ENCODE measurements around the gene F2RL2.
A peak's percentile ranks its signal among the peaks of the same experiment; 100 is the strongest.

F2RL2 gene, protein sequence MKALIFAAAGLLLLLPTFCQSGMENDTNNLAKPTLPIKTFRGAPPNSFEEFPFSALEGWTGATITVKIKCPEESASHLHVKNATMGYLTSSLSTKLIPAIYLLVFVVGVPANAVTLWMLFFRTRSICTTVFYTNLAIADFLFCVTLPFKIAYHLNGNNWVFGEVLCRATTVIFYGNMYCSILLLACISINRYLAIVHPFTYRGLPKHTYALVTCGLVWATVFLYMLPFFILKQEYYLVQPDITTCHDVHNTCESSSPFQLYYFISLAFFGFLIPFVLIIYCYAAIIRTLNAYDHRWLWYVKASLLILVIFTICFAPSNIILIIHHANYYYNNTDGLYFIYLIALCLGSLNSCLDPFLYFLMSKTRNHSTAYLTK

DNA sequence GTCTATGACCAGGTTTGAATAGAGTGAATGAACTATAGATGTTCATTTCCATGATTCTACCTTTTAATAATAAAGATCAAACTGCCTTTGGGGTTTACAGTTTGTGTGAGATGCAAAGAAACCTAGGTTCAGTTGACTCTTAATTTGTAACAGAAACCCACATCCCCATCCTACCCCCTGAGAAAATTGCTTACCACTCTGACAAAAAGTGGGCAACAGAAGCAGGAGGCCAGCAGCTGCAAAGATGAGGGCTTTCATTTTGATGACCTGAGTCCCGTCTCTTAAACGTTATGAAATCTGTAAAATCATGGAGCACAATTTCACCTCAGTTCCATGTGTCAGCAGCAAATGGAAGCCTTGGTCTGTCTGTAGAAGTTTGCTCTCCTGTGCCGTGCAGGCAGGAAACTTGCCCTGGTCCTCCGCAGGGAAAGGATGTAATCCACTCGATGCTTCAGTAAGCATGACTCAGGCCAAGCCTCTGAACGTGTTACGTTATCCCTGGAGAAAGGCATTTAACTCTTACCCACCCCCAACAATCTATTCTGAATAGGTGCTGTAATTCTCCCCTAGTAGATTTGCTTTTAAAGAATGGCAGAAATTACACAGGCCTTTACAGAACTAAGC lies at the start of gene F2RL2:
TSS of gene F2RL2 (minus strand) at position 431 of the 624 bp plus-strand sequence. CDS start at position 258, 173 bp downstream.
- DNase-seq, result no peak
- intact Hi-C loops (cut with DNase I), result no loop called here

DNA sequence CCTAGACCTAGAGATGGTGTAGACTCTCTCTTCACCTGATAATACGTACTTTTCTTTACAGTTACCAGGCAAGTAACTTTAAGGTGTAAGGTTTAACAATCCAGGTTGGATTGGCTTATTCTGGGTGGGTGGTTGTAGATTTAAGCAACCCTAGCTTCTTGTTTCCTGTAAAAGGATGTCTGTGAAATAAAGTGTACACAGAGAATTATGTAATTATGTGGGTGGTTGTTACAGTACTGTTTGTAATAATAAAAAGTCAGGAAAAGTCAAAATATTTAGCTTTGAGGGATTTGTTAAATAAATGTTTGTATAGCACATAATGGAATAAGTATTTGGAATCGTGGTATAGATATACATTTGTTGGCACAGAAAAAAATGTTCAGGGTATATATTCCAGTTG lies 49.0 kb upstream of the F2RL2 start:
- no peak for DNase-seq
- intact Hi-C loops (cut with DNase I), result no loop called here

DNA sequence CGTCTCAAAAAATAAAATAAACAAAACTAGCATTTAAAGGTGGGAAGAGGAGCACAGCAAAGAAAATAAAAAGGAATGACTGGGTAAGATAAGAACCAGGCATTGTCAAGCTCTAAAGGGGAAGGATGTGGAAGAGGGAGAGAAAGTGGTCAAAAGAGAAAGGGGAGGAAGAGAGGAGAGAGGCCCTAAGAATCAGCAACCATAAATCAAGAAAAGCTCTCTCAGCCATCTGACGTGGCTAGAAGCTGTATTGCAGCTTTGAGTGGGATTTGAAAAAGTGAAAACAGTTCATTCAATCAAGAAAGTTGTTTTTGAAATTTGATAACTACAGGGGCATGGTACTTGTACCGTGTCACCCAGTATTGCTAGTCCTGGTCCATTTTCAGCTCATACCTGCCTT lies 47.3 kb upstream of the F2RL2 start:
- no peak for DNase-seq

DNA sequence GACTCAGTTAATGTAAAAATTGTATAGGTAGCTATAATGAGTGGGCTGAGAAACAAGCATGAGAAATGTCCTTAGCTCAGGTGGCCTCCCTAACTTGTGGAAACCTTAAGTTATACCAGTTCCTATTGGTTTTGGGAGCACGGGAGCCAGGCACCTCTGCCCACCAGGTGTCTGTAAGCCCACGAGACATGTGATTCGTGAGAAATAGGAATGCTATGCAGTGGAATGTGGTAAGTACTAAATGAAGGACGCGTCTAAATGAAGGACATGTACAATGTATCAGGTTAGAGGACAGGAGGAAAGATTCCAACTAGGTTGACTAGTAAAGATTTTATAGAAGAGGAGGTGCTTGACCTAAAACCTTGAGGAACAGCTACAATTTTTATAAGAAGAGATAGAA lies 46.0 kb upstream of the F2RL2 start:
- DNase-seq, result no peak
- intact Hi-C loops (cut with DNase I), result no loop called here

More for the DNA sequence above, 47.3 kb upstream of the F2RL2 start:
- intact Hi-C loops (cut with DNase I), result no loop called here

DNA sequence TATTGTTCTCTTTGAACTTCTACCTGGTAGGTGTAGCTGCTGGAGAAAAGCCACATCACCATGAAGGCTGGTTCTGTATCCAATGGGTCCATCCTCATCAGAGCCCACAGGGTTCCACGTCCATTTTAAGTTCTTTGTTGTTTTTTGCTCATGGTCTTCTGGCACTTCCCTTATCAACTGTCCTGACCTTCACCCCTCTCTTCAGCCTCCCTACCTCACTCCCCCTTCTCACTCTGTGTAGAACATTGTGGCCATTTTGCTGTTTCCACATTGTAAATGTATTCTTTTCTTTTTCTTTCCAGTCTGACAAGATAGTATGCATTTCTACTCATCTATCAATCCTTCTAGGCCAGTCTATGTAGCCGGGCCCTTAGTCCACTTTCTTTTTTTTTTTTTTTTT lies 44.3 kb upstream of the F2RL2 start:
- no peak for DNase-seq
- intact Hi-C loops (cut with DNase I), result no loop called here

DNA sequence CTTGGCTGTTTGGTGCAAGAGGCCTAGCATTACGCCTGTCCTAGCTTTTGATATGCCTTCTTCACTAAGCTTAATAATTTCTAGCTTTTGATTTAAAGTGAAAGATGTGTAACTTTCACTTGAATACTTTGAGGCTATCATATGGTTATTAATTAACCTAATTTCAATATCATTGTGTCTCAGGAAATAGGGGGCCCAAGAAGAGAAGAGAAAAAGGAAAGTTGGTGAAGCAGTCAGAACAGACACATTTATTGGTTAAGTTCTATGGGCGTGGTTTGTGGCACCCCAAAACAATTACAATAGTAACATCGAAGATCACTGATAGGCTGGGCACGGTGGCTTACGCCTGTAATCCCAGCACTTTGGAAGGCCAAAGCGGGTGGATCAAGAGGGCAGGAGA lies 40.9 kb upstream of the F2RL2 start:
- intact Hi-C loops (cut with DNase I), result no loop called here
- DNase-seq, result no peak

DNA sequence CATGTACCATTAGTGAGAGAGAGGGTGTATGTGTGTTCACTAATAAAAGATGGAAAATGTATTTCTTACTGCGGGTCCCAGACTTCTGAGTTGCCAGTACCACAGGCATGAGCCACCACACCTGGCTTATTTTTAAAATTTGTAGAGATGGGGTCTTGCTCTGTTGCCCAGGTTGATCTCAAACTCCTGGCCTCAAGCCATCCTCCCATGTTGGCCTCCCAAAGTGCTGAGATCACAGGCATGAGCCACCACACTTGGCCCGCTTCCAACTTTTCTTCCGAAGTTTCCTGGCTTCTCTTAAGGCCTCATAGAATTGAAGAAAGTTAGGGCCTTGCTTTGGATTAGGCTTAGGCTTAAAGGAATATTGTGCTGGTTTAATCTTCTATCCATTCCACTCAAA lies 40.4 kb upstream of the F2RL2 start:
- no peak for DNase-seq
- intact Hi-C loops (cut with DNase I), result no loop called here

DNA sequence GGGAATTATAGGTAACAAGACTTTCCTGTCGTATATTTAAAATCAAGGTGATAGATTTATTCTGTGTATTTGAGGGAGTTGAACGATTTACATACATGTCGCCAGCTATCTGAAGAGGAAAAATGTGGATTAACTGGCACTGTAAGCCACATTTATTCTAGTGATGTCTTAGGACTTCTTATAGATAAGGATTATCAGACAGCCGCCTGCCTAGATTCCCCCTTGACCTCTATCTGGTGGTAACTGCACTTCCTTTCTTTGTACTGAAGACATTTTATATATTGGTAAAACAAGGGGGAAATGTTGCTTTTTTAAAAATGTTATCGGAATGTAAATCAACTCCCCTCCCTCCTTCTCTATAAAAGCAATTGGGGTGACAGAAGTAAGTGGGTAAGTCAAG lies 39.3 kb upstream of the F2RL2 start:
- intact Hi-C loops (cut with DNase I), result no loop called here
- no peak for DNase-seq

DNA sequence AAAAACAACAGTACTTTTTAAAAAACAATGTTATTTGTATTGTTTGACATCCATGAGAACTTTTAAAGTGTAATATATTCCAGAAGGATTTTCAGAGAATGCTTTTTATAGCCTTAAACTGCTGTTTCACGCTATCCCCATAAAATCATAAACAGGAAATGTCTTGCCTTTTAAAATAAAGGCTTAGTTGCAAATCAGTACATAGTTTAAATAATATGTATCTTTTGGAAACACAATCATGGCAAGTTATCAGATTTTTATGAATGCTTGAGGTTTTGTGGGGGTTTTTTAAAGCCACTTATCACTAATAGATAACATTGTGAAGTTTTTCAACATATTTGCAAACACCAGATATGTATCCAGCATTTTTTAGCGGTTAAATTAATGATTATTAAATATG lies 37.2 kb upstream of the F2RL2 start:
- intact Hi-C loops (cut with DNase I), result no loop called here
- no peak for DNase-seq

DNA sequence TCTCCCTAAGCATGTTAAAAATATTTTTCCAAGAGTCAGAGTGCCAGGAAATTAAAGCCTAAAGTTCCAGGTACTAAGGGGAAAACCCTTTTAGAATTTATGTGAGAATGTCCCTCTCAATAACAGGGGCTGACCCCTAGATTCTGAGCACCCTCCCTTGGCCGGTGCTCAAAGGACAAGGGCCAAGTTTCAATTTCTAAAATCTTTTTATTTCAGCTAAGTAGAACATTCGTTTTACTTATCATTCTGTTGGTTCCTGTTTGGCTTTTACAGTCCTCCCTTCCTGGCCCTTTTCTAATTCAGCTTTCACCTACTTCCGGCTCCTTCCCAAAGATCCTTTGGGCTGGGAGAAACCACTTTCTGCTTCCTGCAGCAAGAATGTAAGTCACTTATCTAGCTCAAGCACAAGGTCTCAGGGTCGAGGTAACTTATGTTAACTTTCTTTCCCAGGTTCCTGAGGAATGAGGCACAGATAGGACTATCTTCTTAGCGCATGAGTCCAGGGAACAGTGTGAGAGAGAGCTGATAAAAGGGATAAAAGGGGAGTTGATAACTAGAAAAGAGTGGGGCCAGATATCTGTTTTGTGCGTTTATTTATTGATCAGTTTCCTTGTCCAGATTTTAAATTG lies 34.6 kb upstream of the F2RL2 start:
- intact Hi-C loops (cut with DNase I), result no loop called here
- DNase-seq, result no peak

DNA sequence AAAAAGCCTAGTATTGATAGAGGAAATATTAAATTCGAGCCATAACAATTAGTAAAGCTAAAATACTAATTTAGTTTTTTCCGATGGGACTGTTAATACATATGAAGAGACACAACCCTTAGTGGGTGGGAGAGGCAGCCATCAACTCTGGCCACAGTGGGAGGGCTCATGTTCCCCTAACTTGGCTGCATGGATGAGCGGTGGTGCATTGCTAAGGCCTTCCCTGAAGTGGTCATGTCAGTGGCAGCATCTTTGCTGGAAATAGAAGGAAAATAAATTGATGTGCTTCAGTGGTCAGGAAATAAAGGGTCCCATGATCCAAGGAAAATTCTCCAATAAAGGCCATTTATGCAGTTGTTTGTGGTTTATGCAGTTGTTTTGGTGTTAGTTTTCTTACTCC lies 33.9 kb upstream of the F2RL2 start:
- intact Hi-C loops (cut with DNase I), result no loop called here
- DNase-seq, result no peak

DNA sequence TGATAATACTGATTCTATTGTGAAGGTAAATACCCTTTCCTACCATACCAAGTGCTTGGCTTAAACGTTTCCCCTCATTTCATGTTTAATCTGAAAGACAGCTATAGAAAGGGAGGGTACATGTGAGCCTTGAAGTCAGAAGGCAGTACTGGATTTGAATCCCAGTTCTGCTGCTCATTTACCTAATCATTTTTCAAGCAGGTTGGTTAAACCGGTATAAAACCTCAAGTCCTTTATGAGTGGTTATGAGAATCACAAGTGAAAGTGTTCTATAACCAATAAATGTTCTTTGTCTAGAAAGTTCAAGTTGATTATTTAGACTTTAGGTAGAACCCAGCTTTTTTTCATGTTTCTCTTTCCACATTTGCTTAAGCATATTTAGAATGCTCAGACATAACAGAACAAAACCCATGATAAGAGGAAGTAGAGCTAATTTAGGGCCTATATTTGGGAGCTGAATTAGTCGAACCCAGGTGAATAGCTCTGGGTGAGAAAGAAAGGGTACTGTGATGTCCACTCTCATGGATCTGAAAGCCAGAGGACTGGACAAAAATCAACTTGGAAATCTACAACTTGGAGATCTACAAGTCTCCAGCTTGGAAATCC lies 29.7 kb upstream of the F2RL2 start:
- intact Hi-C loops (cut with DNase I), result no loop called here

DNA sequence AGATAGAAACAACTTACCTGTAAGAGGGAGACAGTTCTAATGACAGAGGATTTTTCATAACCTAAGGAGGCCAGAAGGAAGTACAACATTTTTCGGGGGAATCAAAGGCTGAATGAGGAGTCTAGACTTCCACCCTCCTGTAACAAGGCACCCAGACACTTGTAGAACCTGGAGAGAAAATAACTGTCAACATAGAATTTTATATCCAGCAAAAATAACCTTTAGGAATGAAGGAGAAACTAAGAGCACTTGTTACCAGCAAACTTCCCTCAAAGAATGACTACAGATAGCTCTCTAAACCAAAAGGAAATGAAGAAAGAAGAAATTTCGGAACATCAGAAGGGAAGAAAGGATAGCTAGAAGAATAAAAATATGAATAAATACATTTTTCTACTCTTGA lies 25.9 kb upstream of the F2RL2 start:
- intact Hi-C loops (cut with DNase I), result no loop called here
- DNase-seq, result no peak

More for the DNA sequence above, 29.7 kb upstream of the F2RL2 start:
- DNase-seq, result no peak

DNA sequence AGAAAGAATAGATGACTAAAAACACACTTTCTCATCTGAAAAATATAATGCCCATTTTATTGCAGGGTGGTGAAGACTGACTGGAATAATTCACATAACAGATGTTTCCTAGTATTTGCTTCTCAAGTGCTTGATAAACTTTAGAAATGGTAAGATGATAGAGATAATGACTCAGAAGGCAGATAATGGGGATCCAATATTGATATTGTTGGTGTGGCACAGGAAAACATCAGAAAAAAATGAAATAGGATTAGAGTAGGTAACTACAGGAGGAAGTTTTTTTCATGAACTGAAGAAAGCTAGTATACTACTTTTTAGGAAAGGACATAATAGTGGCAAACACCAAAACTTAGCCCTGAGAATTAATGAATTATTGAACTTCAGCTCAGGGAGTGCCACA lies 20.2 kb upstream of the F2RL2 start:
- intact Hi-C loops (cut with DNase I), result no loop called here
- no peak for DNase-seq

DNA sequence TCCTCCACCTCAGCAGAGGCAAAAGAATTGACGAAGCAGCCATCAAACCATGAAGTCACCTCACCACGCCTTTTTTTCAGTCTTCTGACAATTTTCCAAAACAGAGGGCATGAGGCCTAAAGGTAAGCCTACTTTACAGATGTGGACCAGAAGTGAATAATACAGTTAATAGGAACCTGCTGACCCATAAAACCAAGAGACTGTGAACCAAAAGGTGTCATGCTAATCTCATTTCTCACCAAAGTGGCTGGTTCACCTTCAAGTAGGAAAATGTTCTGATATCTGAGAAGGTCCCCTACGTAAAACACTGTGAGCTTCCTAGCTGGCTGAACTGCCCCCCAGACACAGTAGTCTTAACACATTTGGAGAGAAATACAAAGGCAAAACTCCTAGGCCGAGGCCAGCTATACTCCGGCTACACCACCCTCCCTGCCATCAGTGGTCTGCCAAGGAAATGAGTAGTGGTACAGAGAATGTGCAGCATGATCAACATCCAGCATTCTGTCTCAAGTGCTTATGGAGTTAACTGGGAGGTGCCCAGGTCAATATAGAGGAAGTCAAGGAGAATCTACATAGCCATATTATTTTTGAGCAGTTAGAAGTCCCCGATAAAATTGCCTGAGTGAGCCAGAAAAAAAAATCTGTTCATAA lies 19.3 kb upstream of the F2RL2 start:
- intact Hi-C loops (cut with DNase I), result no loop called here
- no peak for DNase-seq

DNA sequence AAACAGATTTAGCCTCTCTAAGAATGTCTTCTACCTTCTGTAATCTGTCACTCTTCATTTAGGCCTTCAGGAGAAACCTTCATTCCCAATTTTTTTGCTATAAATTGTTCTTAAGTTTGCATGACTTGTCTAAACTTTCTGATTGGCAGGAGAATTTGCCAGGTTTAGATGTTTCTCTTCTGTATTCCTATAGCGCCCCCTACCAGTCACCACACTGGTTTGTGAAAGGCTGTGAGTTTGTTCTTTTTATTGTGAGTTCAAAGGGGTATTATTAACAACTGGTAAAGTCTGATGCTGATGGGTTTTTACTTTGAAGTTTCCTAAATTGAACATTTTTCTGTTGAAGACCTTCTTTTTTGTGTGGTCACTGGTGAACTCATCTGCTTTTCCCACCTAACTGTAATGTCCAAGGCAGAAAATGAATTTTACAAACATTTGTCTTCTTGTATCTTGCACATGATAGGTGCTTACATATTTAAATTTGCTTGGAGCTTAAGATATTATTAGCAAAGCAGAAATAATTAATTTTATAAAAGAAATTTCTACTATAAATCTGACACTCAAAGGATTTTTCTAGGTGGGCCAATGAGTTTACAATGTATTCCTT lies 18.4 kb upstream of the F2RL2 start:
- DNase-seq, result peak in 33 of 42 donors; percentile 11 to 78 (median 30)

DNA sequence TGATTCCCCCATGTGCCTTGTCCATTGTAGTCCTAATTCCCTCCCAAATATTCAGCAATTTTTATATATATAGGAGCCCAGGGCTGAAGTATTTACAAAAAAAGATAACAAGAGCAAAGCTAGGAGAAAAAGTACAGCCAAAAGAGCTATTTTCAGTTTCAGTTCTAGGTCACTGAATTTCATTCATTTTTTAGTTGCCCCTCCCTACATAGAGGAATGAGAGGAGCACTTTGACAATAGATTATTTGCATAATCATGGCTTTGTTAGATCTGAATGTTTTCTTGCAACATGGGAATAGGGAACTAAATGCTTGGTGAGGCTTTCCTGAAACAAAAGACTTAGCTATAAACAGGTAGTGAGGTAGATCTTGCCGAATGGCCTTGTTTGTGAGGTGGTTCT lies 15.3 kb upstream of the F2RL2 start:
- intact Hi-C loops (cut with DNase I), result no loop called here

More for the DNA sequence above, 18.4 kb upstream of the F2RL2 start:
- intact Hi-C loops (cut with DNase I), result no loop called here

DNA sequence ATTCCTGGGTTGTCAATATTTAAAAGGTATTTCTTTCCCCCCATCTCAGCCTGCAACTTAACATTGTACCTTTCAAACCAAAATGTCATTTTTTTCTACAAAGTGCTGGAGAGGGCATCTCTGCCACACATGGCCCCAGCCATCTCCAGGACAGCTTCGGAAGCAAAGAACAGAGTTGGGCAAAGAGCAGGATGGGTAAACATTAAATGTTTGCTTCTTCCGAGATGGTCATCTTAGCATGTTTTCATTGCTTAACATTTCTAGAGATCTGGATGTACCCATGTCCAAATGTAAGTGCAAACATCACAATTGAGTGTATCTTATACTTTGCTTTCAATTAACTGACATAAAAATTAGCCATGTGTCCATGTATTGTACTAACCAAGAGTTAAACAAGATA lies 14.3 kb upstream of the F2RL2 start:
- DNase-seq, result no peak
- intact Hi-C loops (cut with DNase I), result no loop called here

More for the DNA sequence above, 15.3 kb upstream of the F2RL2 start:
- no peak for DNase-seq

DNA sequence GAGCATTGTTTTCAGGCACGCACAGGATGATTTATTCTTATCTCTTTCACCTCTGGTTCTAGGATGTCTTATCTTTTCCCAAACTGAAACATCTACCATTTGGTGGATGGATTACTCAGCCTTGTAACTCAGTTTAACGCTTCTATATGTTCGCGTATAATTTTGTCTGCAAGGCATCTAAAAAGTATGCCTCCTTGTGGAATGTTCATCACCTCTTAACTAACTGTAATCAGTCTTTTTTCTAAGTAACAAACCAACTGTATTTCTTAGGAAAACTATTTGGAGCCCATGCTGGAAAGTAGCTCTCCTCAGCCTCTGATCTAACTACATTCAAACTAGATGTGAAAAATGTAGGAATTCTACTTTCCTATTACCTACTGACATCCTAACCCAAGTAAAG lies 11.5 kb upstream of the F2RL2 start:
- no peak for DNase-seq
- intact Hi-C loops (cut with DNase I), result no loop called here

All from head of caudate nucleus (tissue), 42 donors.